Endodermal cell (in vitro differentiated cells): Measurements from ENCODE around the gene SCAMP1. TPM values are rescaled to one million over a fixed set of nuclear protein-coding genes. Genes with fewer than 3 reads are reported as not detected.

Source experiments
- DNase-seq: peaks from one replicate; pipeline ENCODE4 v3.0.0-alpha.2; 2017
- H3K27ac ChIP-seq: 2 replicates; pipeline ENCODE4 v1.5.1; 2013; ENCODE audit warnings: mild to moderate bottlenecking, low read depth, low read length, moderate library complexity
- H3K27me3 ChIP-seq: 2 replicates; pipeline ENCODE4 v1.6.1; 2013; ENCODE audit warnings: mild to moderate bottlenecking, low read length, moderate library complexity; ENCODE audit not compliant: insufficient read depth, control insufficient read depth, poor library complexity, severe bottlenecking
- H3K36me3 ChIP-seq: 2 replicates; pipeline ENCODE4 v1.7.0; 2013; ENCODE audit warnings: mild to moderate bottlenecking, low read length, moderate library complexity; ENCODE audit not compliant: control insufficient read depth, insufficient read depth
- H3K4me1 ChIP-seq: one replicate; pipeline ENCODE4 v1.7.0; 2013; ENCODE audit warnings: low read length; ENCODE audit not compliant: control insufficient read depth, insufficient read depth
- H3K4me3 ChIP-seq: 2 replicates; pipeline ENCODE4 v1.5.1; 2013; ENCODE audit warnings: mild to moderate bottlenecking, low read length, moderate library complexity
- H3K9ac ChIP-seq: 2 replicates; pipeline ENCODE4 v1.6.1; 2013; ENCODE audit warnings: mild to moderate bottlenecking, low read length, moderate library complexity; ENCODE audit not compliant: poor library complexity, severe bottlenecking; ENCODE audit errors: extremely low read depth
- H3K9me3 ChIP-seq: 2 replicates; pipeline ENCODE4 v1.6.1; 2013; ENCODE audit warnings: mild to moderate bottlenecking, low read length, moderate library complexity; ENCODE audit not compliant: control insufficient read depth
- H3K27ac Mint-ChIP-seq: 2 replicates; pipeline ENCODE4 v1.8.0; 2020; ENCODE audit warnings: mixed read lengths
- H3K27me3 Mint-ChIP-seq: 2 replicates; pipeline ENCODE4 v1.8.0; 2021; ENCODE audit warnings: mild to moderate bottlenecking, mixed read lengths; ENCODE audit not compliant: insufficient read depth
- H3K36me3 Mint-ChIP-seq: 2 replicates; pipeline ENCODE4 v1.8.0; 2020; ENCODE audit warnings: low read depth, mixed read lengths
- H3K4me1 Mint-ChIP-seq: 2 replicates; pipeline ENCODE4 v1.8.0; 2020; ENCODE audit warnings: mixed read lengths
- H3K4me3 Mint-ChIP-seq: 2 replicates; pipeline ENCODE4 v1.8.0; 2020; ENCODE audit warnings: mild to moderate bottlenecking, moderate library complexity, mixed read lengths
- H3K9me3 Mint-ChIP-seq: 2 replicates; pipeline ENCODE4 v1.8.0; 2020; ENCODE audit warnings: mild to moderate bottlenecking, mixed read lengths
- CTCF ChIP-seq: fragments of 200-600 bp; sonication (generic); conservative IDR thresholded peaks from 2 replicates; pipeline ENCODE4 v1.5.0; 2021; ENCODE audit warnings: antibody characterized with exemption, mild to moderate bottlenecking
- WGBS, 2 experiments: methylation state at CpG; one replicate each; pipeline versions ENCODE4 v1.1.5 to v1.1.7; 2013; ENCODE audit warnings: missing lambda C conversion rate in 2 of 2, mixed read lengths in 1 of 2; ENCODE audit not compliant: insufficient coverage in 1 of 2, insufficient read length in 1 of 2; 5-methylcytosine and 5-hydroxymethylcytosine counted together
- total RNA-seq, 2 donors: library from RNA; stranded (reverse); fragmentation: NEBNext Ultra II Directional in 1 of 2; extraction: Animal tissue kit (Norgen Biotek cat#: 25700) in 1 of 2; gene quantifications; 2 replicates in 1 of 2; 3 replicates in 1 of 2; pipeline ENCODE4 v1.2.1, GENCODE V29; 2021

SCAMP1 gene
- total RNA-seq, 2 donors from 2014 or later = 53.3 to 56.4 TPM

DNA sequence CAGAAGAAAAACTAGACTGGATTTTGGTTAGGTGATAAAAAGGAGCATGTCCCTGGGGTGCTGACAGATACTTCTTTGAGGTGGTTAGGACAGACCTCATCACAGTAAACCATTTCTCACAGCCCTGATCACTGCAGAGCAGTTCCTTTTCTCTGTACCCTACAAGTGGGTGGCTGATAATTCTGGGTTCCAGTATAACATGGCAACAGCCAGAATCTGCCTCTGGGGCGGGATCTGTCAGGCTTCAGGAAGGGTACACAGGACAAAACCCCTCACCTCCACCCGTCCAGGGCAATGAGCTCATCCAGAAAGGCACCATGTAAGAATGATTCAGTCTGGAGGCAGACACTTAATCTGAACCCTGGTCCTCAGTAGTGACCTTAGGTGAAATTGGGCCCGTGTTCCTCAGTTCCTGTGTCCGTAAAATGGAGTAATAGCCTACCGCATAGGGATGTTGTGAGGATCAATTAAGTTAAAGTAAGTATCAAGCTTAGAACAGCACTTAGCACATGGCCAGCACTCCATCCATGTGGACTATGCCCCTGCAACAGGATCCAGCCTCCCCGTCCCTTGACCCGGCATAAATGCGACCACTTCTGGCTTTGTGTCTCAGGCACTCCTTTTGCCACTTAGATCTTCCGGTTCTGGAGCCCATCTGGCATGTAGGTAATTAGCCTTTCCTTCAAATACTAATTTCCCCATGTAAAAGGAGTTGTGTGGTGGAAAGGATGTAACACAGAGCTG, 159.0 kb downstream of the SCAMP1 start:
- peak overlapping the region; percentile 86 for H3K27ac Mint-ChIP-seq
- no peaks in the 10 kb centered on the region for H3K27me3 Mint-ChIP-seq
- H3K9me3 Mint-ChIP-seq = no peaks in the 10 kb centered on the region
- Histone ChIP-seq H3K9me3 (no peaks in the 10 kb centered on the region), H3K4me3 (no peak overlapping the region), H3K27me3 (no peaks in the 10 kb centered on the region), H3K9ac (no peak overlapping the region), H3K27ac (no peak overlapping the region), H3K4me1 (peaks cover 43% of the 10 kb centered on the region), H3K36me3 (peaks cover 23% of the 10 kb centered on the region)
- peaks cover 75% of the 10 kb centered on the region for H3K4me1 Mint-ChIP-seq
- H3K36me3 Mint-ChIP-seq = peaks cover 59% of the 10 kb centered on the region
- H3K4me3 Mint-ChIP-seq = no peak overlapping the region
- WGBS, 2 experiments = 92 to 96% methylated on average over 2 to 9 of the region's 9 CpGs
- TF ChIP-seq CTCF = no peak
- DNase-seq = no peak

GRCh38 chr5:78521455-78521854, 161.0 kb downstream of the SCAMP1 start:
- H3K4me1 ChIP-seq = peaks cover 43% of the 10 kb centered on the region
- no peak overlapping the region for H3K4me3 Mint-ChIP-seq
- H3K9me3 ChIP-seq = no peaks in the 10 kb centered on the region
- no peak for TF ChIP-seq CTCF
- peak overlapping the region; percentile 37 for H3K4me3 ChIP-seq
- H3K27me3 Mint-ChIP-seq = no peaks in the 10 kb centered on the region
- DNase-seq = no peak
- H3K36me3 Mint-ChIP-seq = peaks cover 40% of the 10 kb centered on the region
- 40 to 67% methylated on average over 1 to 2 of the region's 2 CpGs for WGBS, 2 experiments
- H3K27ac Mint-ChIP-seq = no peak overlapping the region
- H3K4me1 Mint-ChIP-seq = peaks cover 85% of the 10 kb centered on the region
- H3K36me3 ChIP-seq = peaks cover 15% of the 10 kb centered on the region
- no peak overlapping the region for H3K9ac ChIP-seq
- no peak overlapping the region for H3K27ac ChIP-seq
- H3K9me3 Mint-ChIP-seq = no peaks in the 10 kb centered on the region
- H3K27me3 ChIP-seq = no peaks in the 10 kb centered on the region

DNA sequence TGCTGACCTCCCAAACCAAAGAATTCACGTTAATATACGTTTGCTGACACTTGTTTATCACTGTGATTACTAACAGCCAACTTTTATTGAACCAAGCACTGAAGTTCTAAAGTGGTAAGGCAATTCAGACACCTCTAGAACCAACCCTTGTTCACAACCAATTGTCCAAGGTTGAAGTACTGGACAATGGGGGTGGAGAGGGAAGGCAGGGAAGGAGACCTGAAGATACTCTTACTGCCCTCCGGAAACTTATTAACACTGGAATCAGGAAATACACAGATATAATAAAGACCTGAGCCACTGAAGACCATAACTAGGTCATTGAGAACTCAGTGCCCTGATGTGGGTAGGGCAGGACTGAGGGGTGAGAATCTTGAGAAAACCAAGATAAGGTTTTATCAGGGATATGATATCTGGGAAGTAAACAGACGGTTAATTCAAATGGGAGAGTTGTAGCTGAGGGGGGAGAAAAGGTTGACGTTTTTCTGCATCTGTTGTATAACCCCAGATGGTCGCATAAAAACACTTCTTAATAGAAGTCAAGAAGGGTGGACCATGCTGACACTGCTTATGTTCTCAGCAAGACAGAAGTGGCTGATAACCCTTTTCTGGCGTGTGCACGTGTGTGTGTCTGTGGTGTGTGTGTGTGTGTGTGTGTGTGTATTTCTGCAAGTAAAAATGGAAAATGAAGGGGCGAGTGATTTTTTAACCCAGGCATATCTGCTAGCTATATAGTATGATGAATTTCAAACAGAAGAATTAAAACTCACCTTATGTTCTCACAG, 162.3 kb downstream of the SCAMP1 start:
- DNase-seq = no peak
- Histone ChIP-seq H3K9me3 (no peaks in the 10 kb centered on the region), H3K36me3 (peaks cover 19% of the 10 kb centered on the region), H3K9ac (no peak overlapping the region), H3K27ac (no peak overlapping the region), H3K4me3 (no peak overlapping the region), H3K4me1 (peaks cover 50% of the 10 kb centered on the region), H3K27me3 (no peaks in the 10 kb centered on the region)
- Mint-ChIP-seq H3K27ac (no peak overlapping the region), H3K27me3 (no peaks in the 10 kb centered on the region), H3K4me3 (no peak overlapping the region), H3K36me3 (peaks cover 33% of the 10 kb centered on the region), H3K4me1 (peaks cover 89% of the 10 kb centered on the region), H3K9me3 (no peaks in the 10 kb centered on the region)
- WGBS, 2 experiments = 81 to 100% methylated on average over 3 to 8 of the region's 9 CpGs
- TF ChIP-seq CTCF = no peak
